ENCODE results near the gene CFAP20DC. TPM values are rescaled to one million over a fixed set of nuclear protein-coding genes. Genes with fewer than 3 reads are reported as not detected.

CFAP20DC gene
- total RNA-seq, 1 experiment from 2014 or later, result 4.5 TPM

DNA sequence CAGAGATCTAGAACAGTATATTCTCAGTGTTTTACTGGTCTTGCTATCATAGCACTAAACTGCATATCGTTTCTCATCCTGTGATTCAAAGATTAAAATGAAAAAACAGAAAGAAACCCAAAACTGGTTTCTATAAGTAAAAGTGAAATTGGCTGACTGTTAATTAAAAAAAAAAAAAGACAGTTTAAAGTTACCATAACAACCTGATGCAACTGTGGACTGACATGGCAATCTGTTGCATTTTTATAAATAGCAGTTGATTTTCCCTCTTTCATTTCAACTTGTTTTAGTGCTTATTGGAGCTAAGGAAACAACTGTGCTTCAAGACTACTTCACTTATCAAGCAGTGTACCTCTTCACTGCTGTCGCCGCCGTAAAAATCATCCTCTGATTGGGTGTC is 186.6 kb downstream of the CFAP20DC start:
- peaks cover 34 to 44% of the 10 kb centered on the region in 2 experiments for H3K4me1 Mint-ChIP-seq
- peaks cover 6% of the 10 kb centered on the region; the same call in 1 of the 2 replicates for H3K4me1 ChIP-seq (ENCODE audit: insufficient read depth, low read length)

More for the DNA sequence above, 186.6 kb downstream of the CFAP20DC start:
- no peak overlapping the region for H4K5ac ChIP-seq (ENCODE audit: insufficient read length, low read depth, low read length)
- no CpG with 5 or more reads among the region's 4 CpGs for whole genome bisulfite sequencing (ENCODE audit: extremely low coverage, insufficient read length, low lambda C conversion rate)
- H3K9me3 ChIP-seq (ENCODE audit: control insufficient read depth, low read depth, low read length), result no peaks in the 10 kb centered on the region
- H3K56ac ChIP-seq (ENCODE audit: insufficient read length, low read depth, low read length), result no peak overlapping the region
- H3K27ac ChIP-seq (ENCODE audit: insufficient read length, low read depth, low read length), result no peak overlapping the region
- Mint-ChIP-seq H3K4me3 (no peak overlapping the region), H3K9me3 (no peaks in the 10 kb centered on the region), H3K27ac (no peak overlapping the region), H3K27me3 (ENCODE audit: low read depth) (no peaks in the 10 kb centered on the region), H3K36me3 (ENCODE audit: insufficient read depth in 1 of 3, low read depth in 3 of 3) (no peaks in the 10 kb centered on the region)
- no peak overlapping the region for H2BK120ac ChIP-seq (ENCODE audit: low read depth, low read length, poor library complexity, severe bottlenecking)
- no peak overlapping the region for H3K23ac ChIP-seq (ENCODE audit: insufficient read length, low read depth, low read length)
- no peaks in the 10 kb centered on the region for H3K79me2 ChIP-seq (ENCODE audit: insufficient read depth, low read length)
- H3K4me2 ChIP-seq (ENCODE audit: insufficient read depth, insufficient read length, low read length), result no peak overlapping the region
- H2BK20ac ChIP-seq (ENCODE audit: low read depth, low read length, poor library complexity, severe bottlenecking), result no peak overlapping the region
- no peak overlapping the region for H3K9ac ChIP-seq (ENCODE audit: extremely low read depth, insufficient read length, low read length)
- no peak overlapping the region for H3K18ac ChIP-seq (ENCODE audit: insufficient read length, low read depth, low read length)
- no peak overlapping the region for H2BK15ac ChIP-seq (ENCODE audit: low read depth, low read length)
- no peaks in the 10 kb centered on the region for H3K79me1 ChIP-seq (ENCODE audit: insufficient read depth, low read depth, low read length, poor library complexity, severe bottlenecking)
- no peak overlapping the region for H4K91ac ChIP-seq (ENCODE audit: insufficient read length, low read depth, low read length)
- no peak overlapping the region for H2AK5ac ChIP-seq (ENCODE audit: insufficient read length, low read length)
- H2AFZ ChIP-seq (ENCODE audit: low read length), result no peak overlapping the region
- DNase-seq, result no peak
- no peaks in the 10 kb centered on the region for H4K20me1 ChIP-seq (ENCODE audit: control insufficient read depth, insufficient read depth, insufficient read length)
- no peak overlapping the region for H2BK12ac ChIP-seq (ENCODE audit: insufficient read length, low read depth, low read length)
- H2BK5ac ChIP-seq (ENCODE audit: insufficient read length, low read length), result no peak overlapping the region
- H3K23me2 ChIP-seq (ENCODE audit: insufficient read length, low read depth, low read length, poor library complexity, severe bottlenecking), result no peaks in the 10 kb centered on the region
- H3K14ac ChIP-seq (ENCODE audit: insufficient read depth, low read length), result no peak overlapping the region
- no peak overlapping the region for H3T11ph ChIP-seq (ENCODE audit: low read length)
- H4K8ac ChIP-seq (replicated peaks; ENCODE audit: insufficient read length, low read depth, low read length), result no peak overlapping the region
- no peak overlapping the region for H3K4ac ChIP-seq (ENCODE audit: low read depth, low read length)
- H3K27me3 ChIP-seq (ENCODE audit: insufficient read depth, low read length), result no peaks in the 10 kb centered on the region
- TF ChIP-seq, protein P1, sequence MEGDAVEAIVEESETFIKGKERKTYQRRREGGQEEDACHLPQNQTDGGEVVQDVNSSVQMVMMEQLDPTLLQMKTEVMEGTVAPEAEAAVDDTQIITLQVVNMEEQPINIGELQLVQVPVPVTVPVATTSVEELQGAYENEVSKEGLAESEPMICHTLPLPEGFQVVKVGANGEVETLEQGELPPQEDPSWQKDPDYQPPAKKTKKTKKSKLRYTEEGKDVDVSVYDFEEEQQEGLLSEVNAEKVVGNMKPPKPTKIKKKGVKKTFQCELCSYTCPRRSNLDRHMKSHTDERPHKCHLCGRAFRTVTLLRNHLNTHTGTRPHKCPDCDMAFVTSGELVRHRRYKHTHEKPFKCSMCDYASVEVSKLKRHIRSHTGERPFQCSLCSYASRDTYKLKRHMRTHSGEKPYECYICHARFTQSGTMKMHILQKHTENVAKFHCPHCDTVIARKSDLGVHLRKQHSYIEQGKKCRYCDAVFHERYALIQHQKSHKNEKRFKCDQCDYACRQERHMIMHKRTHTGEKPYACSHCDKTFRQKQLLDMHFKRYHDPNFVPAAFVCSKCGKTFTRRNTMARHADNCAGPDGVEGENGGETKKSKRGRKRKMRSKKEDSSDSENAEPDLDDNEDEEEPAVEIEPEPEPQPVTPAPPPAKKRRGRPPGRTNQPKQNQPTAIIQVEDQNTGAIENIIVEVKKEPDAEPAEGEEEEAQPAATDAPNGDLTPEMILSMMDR (conservative IDR thresholded peaks at IDR 0.05), result no peak
